Neural crest cell (in vitro differentiated cells): ENCODE data around the gene EIF3D. TPM values are rescaled to one million over a fixed set of nuclear protein-coding genes. Genes with fewer than 3 reads are reported as not detected.
"Not testable (repeated sequence)": the region's sequence is repeated elsewhere in the genome, so short reads cannot be mapped to it uniquely, and the experiment has no call there.

Experiments used
- DNase-seq: peaks from one replicate; pipeline ENCODE4 v3.0.0; 2021; ENCODE audit warnings: low read depth, mixed read lengths, low spot score
- H3K27ac Mint-ChIP-seq: one replicate; pipeline ENCODE4 v1.8.0; 2021; ENCODE audit warnings: mild to moderate bottlenecking, mixed read lengths; ENCODE audit not compliant: unreplicated experiment
- H3K27me3 Mint-ChIP-seq: 2 replicates; pipeline ENCODE4 v1.8.0; 2021; ENCODE audit warnings: low read depth, mild to moderate bottlenecking, mixed read lengths
- H3K36me3 Mint-ChIP-seq: 2 replicates; pipeline ENCODE4 v1.8.0; 2021; ENCODE audit warnings: low read depth, mild to moderate bottlenecking, mixed read lengths
- H3K4me1 Mint-ChIP-seq: 2 replicates; pipeline ENCODE4 v1.8.0; 2021; ENCODE audit warnings: mixed read lengths
- H3K4me3 Mint-ChIP-seq: one replicate; pipeline ENCODE4 v1.8.0; 2021; ENCODE audit warnings: mild to moderate bottlenecking, mixed read lengths
- H3K9me3 Mint-ChIP-seq: 2 replicates; pipeline ENCODE4 v1.8.0; 2021; ENCODE audit warnings: mixed read lengths
- total RNA-seq: library from RNA; stranded (reverse); gene quantifications from 2 replicates; pipeline ENCODE4 v1.2.1, GENCODE V29; 2021
- TF ChIP-seq, protein P1 (sequence below): fragments of 200-600 bp; sonication (generic); conservative IDR thresholded peaks from 2 replicates; pipeline ENCODE4 v1.5.0; 2021; ENCODE audit warnings: antibody characterized with exemption, mild to moderate bottlenecking

Gene EIF3D
- total RNA-seq, 1 donor from 2014 or later, result 178 TPM

GRCh38 chr22:36528341-36528740 lies 625 bp downstream of the EIF3D start:
- Mint-ChIP-seq H3K4me3 (peak overlapping the region; percentile 98), H3K9me3 (peaks cover 3% of the 10 kb centered on the region), H3K27me3 (peaks cover 3% of the 10 kb centered on the region), H3K36me3 (peaks cover 19% of the 10 kb centered on the region), H3K4me1 (peaks cover 13% of the 10 kb centered on the region), H3K27ac (peak overlapping the region; percentile 98)
- TF ChIP-seq, protein P1, sequence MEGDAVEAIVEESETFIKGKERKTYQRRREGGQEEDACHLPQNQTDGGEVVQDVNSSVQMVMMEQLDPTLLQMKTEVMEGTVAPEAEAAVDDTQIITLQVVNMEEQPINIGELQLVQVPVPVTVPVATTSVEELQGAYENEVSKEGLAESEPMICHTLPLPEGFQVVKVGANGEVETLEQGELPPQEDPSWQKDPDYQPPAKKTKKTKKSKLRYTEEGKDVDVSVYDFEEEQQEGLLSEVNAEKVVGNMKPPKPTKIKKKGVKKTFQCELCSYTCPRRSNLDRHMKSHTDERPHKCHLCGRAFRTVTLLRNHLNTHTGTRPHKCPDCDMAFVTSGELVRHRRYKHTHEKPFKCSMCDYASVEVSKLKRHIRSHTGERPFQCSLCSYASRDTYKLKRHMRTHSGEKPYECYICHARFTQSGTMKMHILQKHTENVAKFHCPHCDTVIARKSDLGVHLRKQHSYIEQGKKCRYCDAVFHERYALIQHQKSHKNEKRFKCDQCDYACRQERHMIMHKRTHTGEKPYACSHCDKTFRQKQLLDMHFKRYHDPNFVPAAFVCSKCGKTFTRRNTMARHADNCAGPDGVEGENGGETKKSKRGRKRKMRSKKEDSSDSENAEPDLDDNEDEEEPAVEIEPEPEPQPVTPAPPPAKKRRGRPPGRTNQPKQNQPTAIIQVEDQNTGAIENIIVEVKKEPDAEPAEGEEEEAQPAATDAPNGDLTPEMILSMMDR, result no peak
- DNase-seq, result no peak

- H3K4me1 Mint-ChIP-seq, result peaks cover 6% of the 10 kb centered on the region
- DNase-seq, result no peak
- no peak overlapping the region for H3K4me3 Mint-ChIP-seq
- no peaks in the 10 kb centered on the region for H3K9me3 Mint-ChIP-seq
- H3K27ac Mint-ChIP-seq, result no peak overlapping the region
- TF ChIP-seq, protein P1, result no peak
- peaks cover 24% of the 10 kb centered on the region for H3K36me3 Mint-ChIP-seq
- H3K27me3 Mint-ChIP-seq, result no peaks in the 10 kb centered on the region
These were observed 6.3 kb downstream of the EIF3D start for GRCh38 chr22:36522662-36523061.

- H3K4me1 Mint-ChIP-seq, result no peaks in the 10 kb centered on the region
- TF ChIP-seq, protein P1, result no peak
- no peak overlapping the region for H3K27ac Mint-ChIP-seq
- H3K4me3 Mint-ChIP-seq, result no peak overlapping the region
- H3K36me3 Mint-ChIP-seq, result peaks cover 28% of the 10 kb centered on the region
- no peaks in the 10 kb centered on the region for H3K27me3 Mint-ChIP-seq
- no peak for DNase-seq
- H3K9me3 Mint-ChIP-seq, result no peaks in the 10 kb centered on the region
These were observed 8.5 kb downstream of the EIF3D start for GRCh38 chr22:36520423-36520822.

DNA sequence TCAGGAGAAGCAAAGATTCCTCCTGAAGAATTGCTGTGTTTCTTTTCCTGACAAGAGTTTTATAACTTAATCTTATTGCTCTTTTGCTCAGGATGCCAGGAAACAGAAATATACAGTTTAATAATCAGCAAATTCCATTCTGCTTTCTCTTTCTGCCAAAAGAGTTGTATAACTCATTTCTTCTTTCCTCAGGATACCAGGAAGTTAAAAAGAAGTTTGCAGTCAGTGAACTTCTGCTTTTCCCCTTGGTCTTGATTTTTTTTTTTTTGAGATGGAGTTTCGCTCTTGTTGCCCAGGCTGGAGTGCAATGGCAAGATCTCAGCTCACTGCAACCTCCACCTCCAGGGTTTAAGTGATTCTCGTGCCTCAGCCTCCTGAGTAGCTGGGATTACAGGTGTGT lies 9.1 kb downstream of the EIF3D start:
- not testable (repeated sequence) for H3K4me3 Mint-ChIP-seq, H3K27ac Mint-ChIP-seq, H3K4me1 Mint-ChIP-seq, H3K27me3 Mint-ChIP-seq, DNase-seq, H3K9me3 Mint-ChIP-seq
- peaks cover 27% of the 10 kb centered on the region for H3K36me3 Mint-ChIP-seq

DNA sequence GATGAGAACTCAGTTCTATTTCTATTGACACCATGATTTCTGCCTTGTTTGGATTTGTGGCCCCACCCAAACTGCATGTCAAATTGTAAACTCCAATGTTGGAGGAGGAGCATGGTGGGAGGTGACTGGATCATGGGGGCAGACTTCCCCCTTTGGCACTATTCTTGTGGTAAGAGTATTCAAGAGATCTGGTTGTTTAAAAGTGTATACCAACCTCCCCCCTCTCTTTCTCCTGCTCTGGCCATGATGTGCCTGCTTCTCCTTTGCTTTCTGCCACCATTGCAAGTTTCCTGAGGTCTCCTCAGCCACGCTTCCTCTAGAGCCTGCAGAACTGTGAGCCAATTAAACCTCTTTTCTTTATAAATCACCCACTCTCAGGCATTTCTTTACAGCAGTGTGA lies 14.2 kb downstream of the EIF3D start:
- Mint-ChIP-seq H3K27me3 (no peaks in the 10 kb centered on the region), H3K4me3 (no peak overlapping the region), H3K4me1 (no peaks in the 10 kb centered on the region), H3K36me3 (peaks cover 38% of the 10 kb centered on the region), H3K27ac (no peak overlapping the region), H3K9me3 (no peaks in the 10 kb centered on the region)
- TF ChIP-seq, protein P1, result no peak
- DNase-seq, result no peak

GRCh38 chr22:36512991-36513390 lies 16.0 kb downstream of the EIF3D start:
- DNase-seq, result no peak
- Mint-ChIP-seq H3K9me3 (no peaks in the 10 kb centered on the region), H3K27me3 (no peaks in the 10 kb centered on the region), H3K27ac (no peak overlapping the region), H3K4me1 (no peaks in the 10 kb centered on the region), H3K4me3 (no peak overlapping the region), H3K36me3 (peaks cover 39% of the 10 kb centered on the region)
- TF ChIP-seq, protein P1, result no peak
